Measurements from ENCODE around the gene BAG3. TPM values are rescaled to one million over a fixed set of nuclear protein-coding genes. Genes with fewer than 3 reads are reported as not detected.

BAG3 gene
- total and polyA plus RNA-seq, 2 of the 8 experiments (the other 6 are each of a cell fraction or from before 2014, with no cell fraction given), result 3.5 to 13.3 TPM

- Histone ChIP-seq H4K8ac (ENCODE audit: extremely low read depth, insufficient read depth, low read length) (no peak overlapping the region), H2BK120ac (replicated peaks; ENCODE audit: low read depth, low read length) (no peak overlapping the region), H2BK5ac (ENCODE audit: low read depth, low read length) (no peak overlapping the region), H2BK15ac (ENCODE audit: low read length) (no peak overlapping the region), H3K4me2 (ENCODE audit: insufficient read depth in 1 of 2, low read depth in 2 of 2, low read length in 2 of 2) (no peak overlapping the region), H4K91ac (replicated peaks; ENCODE audit: insufficient read length, low read length) (no peak overlapping the region), H3K27me3 (replicated peaks in 1 of 4; ENCODE audit: control insufficient read depth in 3 of 4, extremely low read depth in 1 of 4, insufficient read depth in 3 of 4, low read length in 3 of 4) (no peaks in the 10 kb centered on the region), H4K5ac (ENCODE audit: insufficient read length, low read depth, low read length) (no peak overlapping the region), H3K9me3 (ENCODE audit: insufficient read depth in 2 of 2, low read depth in 1 of 2, low read length in 1 of 2) (no peaks in the 10 kb centered on the region; a peak in 2 of 4 replicates), H3K4ac (replicated peaks; ENCODE audit: insufficient read length, low read depth, low read length) (no peak overlapping the region), H3K27ac (ENCODE audit: low read depth, low read length) (no peak overlapping the region), H3K36me3 (ENCODE audit: control insufficient read depth in 2 of 4, insufficient read depth in 4 of 4, low read length in 3 of 4) (peaks cover 2 to 9% (median 4%) of the 10 kb centered on the region in 4 experiments; a peak in 4 of 8 replicates), H3K23ac (ENCODE audit: insufficient read length) (no peak overlapping the region), H2AK5ac (ENCODE audit: low read depth, low read length) (no peak overlapping the region), H4K20me1 (replicated peaks in 1 of 2; ENCODE audit: control insufficient read depth in 1 of 2, insufficient read depth in 2 of 2, low read length in 2 of 2) (no peaks in the 10 kb centered on the region), H3K79me2 (ENCODE audit: control insufficient read depth in 1 of 2, insufficient read depth in 2 of 2, low read length in 2 of 2) (no peaks in the 10 kb centered on the region), H2BK12ac (ENCODE audit: low read depth, low read length) (no peak overlapping the region), H3K9ac (replicated peaks in 1 of 4; ENCODE audit: extremely low read depth in 1 of 4, low read depth in 3 of 4, low read length in 3 of 4) (no peak overlapping the region), H2BK20ac (ENCODE audit: low read length) (no peak overlapping the region), H3K18ac (ENCODE audit: extremely low read depth, low read length) (no peak overlapping the region), H2AFZ (ENCODE audit: low read length) (no peak overlapping the region), H3K4me3 (ENCODE audit: extremely low read depth in 1 of 4, insufficient read depth in 2 of 4, low read depth in 3 of 4, low read length in 4 of 4) (no peak overlapping the region), H3K14ac (ENCODE audit: insufficient read length) (no peak overlapping the region), H3K56ac (replicated peaks; ENCODE audit: insufficient read length, low read depth, low read length) (no peak overlapping the region), H3K4me1 (replicated peaks in 1 of 4; ENCODE audit: control insufficient read depth in 3 of 4, insufficient read depth in 4 of 4, low read length in 3 of 4) (peaks cover 0 to 2% (median 0%) of the 10 kb centered on the region in 4 experiments; a peak in 2 of 7 replicates), H3K79me1 (ENCODE audit: low read depth, low read length) (0 out of 2 replicates have a peak, but pooled peaks cover 2% of the 10 kb centered on the region), H3K23me2 (ENCODE audit: low read depth, low read length) (no peaks in the 10 kb centered on the region)
- ChIA-PET POLR2A (ENCODE audit: partially characterized antibody) (no interaction called here), CTCF (ENCODE audit: partially characterized antibody) (interaction anchor here (1.4 to 4.8 kb wide), 2 partner anchors 9 to 33 kb away, joined by 5 to 19 read pairs; no protein-coding TSS in a partner anchor)
- no peak for TF ChIP-seq RNF2 (IDR thresholded peaks at IDR 0.05; ENCODE audit: borderline replicate concordance, low read depth, low read length, missing control alignments, poor library complexity, severe bottlenecking)
- TF ChIP-seq CBX5 (IDR thresholded peaks at IDR 0.05; ENCODE audit: low read depth, low read length), result no peak
- TF ChIP-seq RBBP5 (IDR thresholded peaks at IDR 0.05; ENCODE audit: borderline replicate concordance, low read depth, low read length), result no peak
- TF ChIP-seq EP300 (IDR thresholded peaks at IDR 0.05; ENCODE audit: borderline replicate concordance in 1 of 2, low read depth in 2 of 2, low read length in 2 of 2), result no peak
- TF ChIP-seq CEBPB (IDR thresholded peaks at IDR 0.05; ENCODE audit: low read depth, low read length), result no peak
- TF ChIP-seq CTBP2 (IDR thresholded peaks at IDR 0.05; ENCODE audit: borderline replicate concordance, insufficient read depth, insufficient read length, low read length), result no peak
- DNase-seq (ENCODE audit: low read depth in 1 of 2, low spot score in 2 of 2) (no peak), FAIRE-seq (no peak)
- WGBS, 2 experiments (ENCODE audit: extremely low coverage in 1 of 2, insufficient coverage in 1 of 2, insufficient read length in 1 of 2, insufficient replicate concordance in 2 of 2, low coverage in 1 of 2, low lambda C conversion rate in 2 of 2, missing lambda C conversion rate in 1 of 2), result 94% methylated on average over 6 of the region's 6 CpGs; no CpG with 5 or more reads in 1 of the 2 experiments
Measured at GRCh38 chr10:119677126-119677525, 25.9 kb downstream of the BAG3 start.

All from H1 (cell line).